A673 (cell line): Measurements from ENCODE around the gene MSS51.

Source experiments
- CTCF ChIP-seq: fragments of 300-800, 200-600 bp; sonication (generic); conservative IDR thresholded peaks from 2 replicates; pipeline ENCODE4 v1.5.1; 2017; ENCODE audit warnings: low read depth, mild to moderate bottlenecking, antibody characterized with exemption, low read length, moderate library complexity, mixed read lengths
- EZH2 ChIP-seq: fragments of 200-600 bp; sonication (generic); IDR thresholded peaks from 2 replicates; pipeline ENCODE4 v1.6.1; 2017; ENCODE audit warnings: borderline replicate concordance, low read depth, mild to moderate bottlenecking, mixed read lengths, antibody characterized with exemption, low read length; ENCODE audit not compliant: poor library complexity, severe bottlenecking

- TF ChIP-seq CTCF (no peak), EZH2 (no peak)
Measured at GRCh38 chr10:73448384-73448783, 15.0 kb upstream of the MSS51 start.
